Measurements from ENCODE around the gene TMX4. TPM values are rescaled to one million over a fixed set of nuclear protein-coding genes. Genes with fewer than 3 reads are reported as not detected.

TMX4 gene
- total and polyA plus RNA-seq, 2 of the 8 experiments (the other 6 are each of a cell fraction or from before 2014, with no cell fraction given), result 2.1 to 7.8 TPM

- no peaks in the 10 kb centered on the region for H3K27me3 ChIP-seq (replicated peaks in 1 of 4; ENCODE audit: control insufficient read depth in 3 of 4, extremely low read depth in 1 of 4, insufficient read depth in 3 of 4, low read length in 3 of 4)
- no peak overlapping the region for H2BK5ac ChIP-seq (ENCODE audit: low read depth, low read length)
- no peak overlapping the region for H3K18ac ChIP-seq (ENCODE audit: extremely low read depth, low read length)
- no peak overlapping the region for H3K4me2 ChIP-seq (ENCODE audit: insufficient read depth in 1 of 2, low read depth in 2 of 2, low read length in 2 of 2)
- H3K23me2 ChIP-seq (ENCODE audit: low read depth, low read length), result peaks cover 2% of the 10 kb centered on the region; the same call in 1 of the 2 replicates
- no peak overlapping the region for H2BK20ac ChIP-seq (ENCODE audit: low read length)
- no peaks in the 10 kb centered on the region for H4K20me1 ChIP-seq (replicated peaks in 1 of 2; ENCODE audit: control insufficient read depth in 1 of 2, insufficient read depth in 2 of 2, low read length in 2 of 2)
- no peaks in the 10 kb centered on the region for H3K79me2 ChIP-seq (ENCODE audit: control insufficient read depth in 1 of 2, insufficient read depth in 2 of 2, low read length in 2 of 2)
- H4K8ac ChIP-seq (ENCODE audit: extremely low read depth, insufficient read depth, low read length), result no peak overlapping the region
- H3K56ac ChIP-seq (replicated peaks; ENCODE audit: insufficient read length, low read depth, low read length), result no peak overlapping the region
- no peak overlapping the region for H2AFZ ChIP-seq (ENCODE audit: low read length)
- no peak overlapping the region for H3K4me3 ChIP-seq (ENCODE audit: extremely low read depth in 1 of 4, insufficient read depth in 2 of 4, low read depth in 3 of 4, low read length in 4 of 4)
- no peak overlapping the region for H3K14ac ChIP-seq (ENCODE audit: insufficient read length)
- no peak overlapping the region for H2AK5ac ChIP-seq (ENCODE audit: low read depth, low read length)
- no peak for TF ChIP-seq CBX8 (IDR thresholded peaks at IDR 0.05; ENCODE audit: borderline replicate concordance, low read depth, low read length)
- no peak for TF ChIP-seq USF2 (IDR thresholded peaks at IDR 0.05; ENCODE audit: low read length)
- no peak for TF ChIP-seq HDAC6 (IDR thresholded peaks at IDR 0.05; ENCODE audit: low read depth, low read length)
- no peak for TF ChIP-seq BACH1 (IDR thresholded peaks at IDR 0.05; ENCODE audit: low read length)
- TF ChIP-seq YY1 (IDR thresholded peaks at IDR 0.05; ENCODE audit: low read depth, low read length), result no peak
- no peak for TF ChIP-seq CEBPB (IDR thresholded peaks at IDR 0.05; ENCODE audit: low read depth, low read length)
- peaks cover 0 to 3% (median 0%) of the 10 kb centered on the region in 4 experiments; a peak in 3 of 7 replicates for H3K4me1 ChIP-seq (replicated peaks in 1 of 4; ENCODE audit: control insufficient read depth in 3 of 4, insufficient read depth in 4 of 4, low read length in 3 of 4)
- H3K36me3 ChIP-seq (ENCODE audit: control insufficient read depth in 2 of 4, insufficient read depth in 4 of 4, low read length in 3 of 4), result no peaks in the 10 kb centered on the region
- POLR2A ChIA-PET (ENCODE audit: partially characterized antibody), result no interaction called here
- DNase-seq (ENCODE audit: low read depth in 1 of 2, low spot score in 2 of 2) (no peak), FAIRE-seq (no peak)
- H2BK120ac ChIP-seq (replicated peaks; ENCODE audit: low read depth, low read length), result no peak overlapping the region
- H3K23ac ChIP-seq (ENCODE audit: insufficient read length), result no peak overlapping the region
- CTCF ChIA-PET (ENCODE audit: partially characterized antibody), result interaction anchor here (1.0 to 1.5 kb wide), 3 partner anchors 16 to 24 kb away, joined by 4 read pairs; no protein-coding TSS in a partner anchor
- 94% methylated on average over 2 of the region's 2 CpGs; no CpG with 5 or more reads in 1 of the 2 experiments for WGBS, 2 experiments (ENCODE audit: extremely low coverage in 1 of 2, insufficient coverage in 1 of 2, insufficient read length in 1 of 2, insufficient replicate concordance in 2 of 2, low coverage in 1 of 2, low lambda C conversion rate in 2 of 2, missing lambda C conversion rate in 1 of 2)
- H3K9me3 ChIP-seq (ENCODE audit: insufficient read depth in 2 of 2, low read depth in 1 of 2, low read length in 1 of 2), result no peaks in the 10 kb centered on the region
- H4K5ac ChIP-seq (ENCODE audit: insufficient read length, low read depth, low read length), result no peak overlapping the region
- H3K4ac ChIP-seq (replicated peaks; ENCODE audit: insufficient read length, low read depth, low read length), result no peak overlapping the region
- H4K91ac ChIP-seq (replicated peaks; ENCODE audit: insufficient read length, low read length), result no peak overlapping the region
- no peaks in the 10 kb centered on the region for H3K79me1 ChIP-seq (ENCODE audit: low read depth, low read length)
- no peak overlapping the region for H2BK12ac ChIP-seq (ENCODE audit: low read depth, low read length)
- no peak overlapping the region for H3K9ac ChIP-seq (replicated peaks in 1 of 4; ENCODE audit: extremely low read depth in 1 of 4, low read depth in 3 of 4, low read length in 3 of 4)
- H2BK15ac ChIP-seq (ENCODE audit: low read length), result no peak overlapping the region
- no peak overlapping the region for H3K27ac ChIP-seq (ENCODE audit: low read depth, low read length)
These were observed 14.5 kb downstream of the TMX4 start for GRCh38 chr20:8005033-8005432.

Measured in H1 (cell line).